ENCODE results near the gene ATP1A3. TPM values are rescaled to one million over a fixed set of nuclear protein-coding genes. Genes with fewer than 3 reads are reported as not detected.

Gene ATP1A3
- total and polyA plus RNA-seq, 2 of the 13 experiments (the other 11 are each of a cell fraction or from before 2014, with no cell fraction given): 0.01 to 0.04 TPM

DNA sequence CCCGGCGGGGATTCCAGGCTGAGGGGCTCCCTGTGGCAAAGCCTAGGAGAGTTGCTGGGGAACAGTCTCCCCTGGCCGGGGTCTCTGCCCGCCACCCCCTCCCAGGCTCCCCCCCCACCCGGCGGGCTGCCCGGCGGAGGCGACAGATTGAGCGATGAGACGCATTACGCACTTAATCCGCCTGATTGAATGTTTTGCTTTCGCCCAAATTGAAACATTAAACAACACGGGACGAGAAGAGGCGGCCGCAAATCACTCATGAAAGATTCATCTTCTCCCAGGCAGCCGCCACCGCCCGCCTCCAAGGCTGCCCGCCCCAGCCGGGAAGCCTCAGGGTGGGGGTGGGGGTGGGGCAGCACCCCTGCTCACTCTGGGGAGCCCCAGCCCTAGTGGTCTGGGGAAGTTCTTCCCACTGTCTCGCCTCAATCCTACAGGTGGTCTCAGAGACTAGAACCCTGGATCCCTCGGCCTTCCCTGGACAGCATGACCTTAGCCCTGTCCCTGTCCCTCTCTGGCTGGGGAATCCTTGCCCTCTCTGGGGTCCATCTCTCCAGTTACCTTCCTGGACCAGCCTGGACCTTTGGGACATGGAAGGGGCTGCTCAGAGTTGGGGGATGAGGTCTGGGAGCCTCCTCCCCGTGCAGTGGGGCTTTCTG is 58.1 kb downstream of the ATP1A3 start:
- H3K27me3 ChIP-seq (ENCODE audit: control insufficient read depth in 1 of 2, insufficient read depth in 2 of 2, low read length in 2 of 2): peaks cover 14 to 72% of the 10 kb centered on the region in 2 experiments; a peak in 4 of 5 replicates
- intact Hi-C loops (cut with micrococcal nuclease; ENCODE audit: unreplicated experiment): loop anchor here (2.0 kb wide), 1 partner anchor 63 kb away; no protein-coding TSS in a partner anchor

More for the DNA sequence above, 58.1 kb downstream of the ATP1A3 start:
- H3K27ac ChIP-seq (ENCODE audit: extremely low read length, insufficient read depth, low read length): no peak overlapping the region
- in situ Hi-C loops (cut with HindIII; ENCODE audit: extremely low pct_ligation_motif_present, low pct_unique_long_range_greater_than_20kb): loop anchor here (10.0 kb wide), 1 partner anchor 51 kb away; the partner anchor contains the start of gene ARHGEF1
- BruUV-seq (replicated peaks): no TSS peak
- H2AFZ ChIP-seq (ENCODE audit: low read length): no peak overlapping the region
- H3K9ac ChIP-seq (ENCODE audit: insufficient read depth, low read depth, low read length): no peak overlapping the region
- H3K4me2 ChIP-seq (ENCODE audit: low read depth, low read length): no peak overlapping the region
- TF ChIP-seq SSRP1 (CRISPR knock-in tag; IDR thresholded peaks at IDR 0.05): no peak
- TF ChIP-seq, protein P1, sequence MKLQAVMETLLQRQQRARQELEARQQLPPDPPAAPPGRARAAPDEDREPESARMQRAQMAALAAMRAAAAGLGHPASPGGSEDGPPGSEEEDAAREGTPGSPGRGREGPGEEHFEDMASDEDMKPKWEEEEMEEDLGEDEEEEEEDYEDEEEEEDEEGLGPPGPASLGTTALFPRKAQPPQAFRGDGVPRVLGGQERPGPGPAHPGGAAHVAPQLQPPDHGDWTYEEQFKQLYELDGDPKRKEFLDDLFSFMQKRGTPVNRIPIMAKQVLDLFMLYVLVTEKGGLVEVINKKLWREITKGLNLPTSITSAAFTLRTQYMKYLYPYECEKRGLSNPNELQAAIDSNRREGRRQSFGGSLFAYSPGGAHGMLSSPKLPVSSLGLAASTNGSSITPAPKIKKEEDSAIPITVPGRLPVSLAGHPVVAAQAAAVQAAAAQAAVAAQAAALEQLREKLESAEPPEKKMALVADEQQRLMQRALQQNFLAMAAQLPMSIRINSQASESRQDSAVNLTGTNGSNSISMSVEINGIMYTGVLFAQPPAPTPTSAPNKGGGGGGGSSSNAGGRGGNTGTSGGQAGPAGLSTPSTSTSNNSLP (IDR thresholded peaks at IDR 0.05; ENCODE audit: low read depth, low read length): no peak
- TF ChIP-seq KLF12 (CRISPR knock-in tag; IDR thresholded peaks at IDR 0.05; ENCODE audit: borderline replicate concordance): no peak
- TF ChIP-seq, protein P2, sequence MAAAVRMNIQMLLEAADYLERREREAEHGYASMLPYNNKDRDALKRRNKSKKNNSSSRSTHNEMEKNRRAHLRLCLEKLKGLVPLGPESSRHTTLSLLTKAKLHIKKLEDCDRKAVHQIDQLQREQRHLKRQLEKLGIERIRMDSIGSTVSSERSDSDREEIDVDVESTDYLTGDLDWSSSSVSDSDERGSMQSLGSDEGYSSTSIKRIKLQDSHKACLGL (CRISPR knock-in tag; IDR thresholded peaks at IDR 0.05): no peak
- TF ChIP-seq, protein P3, sequence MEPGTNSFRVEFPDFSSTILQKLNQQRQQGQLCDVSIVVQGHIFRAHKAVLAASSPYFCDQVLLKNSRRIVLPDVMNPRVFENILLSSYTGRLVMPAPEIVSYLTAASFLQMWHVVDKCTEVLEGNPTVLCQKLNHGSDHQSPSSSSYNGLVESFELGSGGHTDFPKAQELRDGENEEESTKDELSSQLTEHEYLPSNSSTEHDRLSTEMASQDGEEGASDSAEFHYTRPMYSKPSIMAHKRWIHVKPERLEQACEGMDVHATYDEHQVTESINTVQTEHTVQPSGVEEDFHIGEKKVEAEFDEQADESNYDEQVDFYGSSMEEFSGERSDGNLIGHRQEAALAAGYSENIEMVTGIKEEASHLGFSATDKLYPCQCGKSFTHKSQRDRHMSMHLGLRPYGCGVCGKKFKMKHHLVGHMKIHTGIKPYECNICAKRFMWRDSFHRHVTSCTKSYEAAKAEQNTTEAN (CRISPR knock-in tag; conservative IDR thresholded peaks at IDR 0.05): no peak
- no peak for TF ChIP-seq ZNF207 (IDR thresholded peaks at IDR 0.05; ENCODE audit: borderline replicate concordance)
- no peak for TF ChIP-seq ZMYM4 (CRISPR knock-in tag; IDR thresholded peaks at IDR 0.05)
- no peak for TF ChIP-seq SAP130 (CRISPR knock-in tag; IDR thresholded peaks at IDR 0.05; ENCODE audit: low read depth)
- no peak for TF ChIP-seq ZNF230 (CRISPR knock-in tag; IDR thresholded peaks at IDR 0.05)
- no peak for ATAC-seq
- no peaks in the 10 kb centered on the region for H3K9me3 ChIP-seq (ENCODE audit: low read length)
- H4K20me1 ChIP-seq (ENCODE audit: insufficient read depth, low read length): peaks cover 6% of the 10 kb centered on the region; the same call in 1 of the 2 replicates
- no peaks in the 10 kb centered on the region for H3K36me3 ChIP-seq (replicated peaks in 1 of 2; ENCODE audit: control insufficient read depth in 1 of 2, insufficient read depth in 2 of 2, low read length in 2 of 2)
- H3K4me3 ChIP-seq (replicated peaks in 1 of 3; ENCODE audit: insufficient read depth in 1 of 3, low read depth in 2 of 3, low read length in 3 of 3): no peak overlapping the region
- H3K4me1 ChIP-seq (ENCODE audit: insufficient read depth, low read length): no peaks in the 10 kb centered on the region
- WGBS (ENCODE audit: low lambda C conversion rate): 32% methylated on average over 11 of the region's 26 CpGs
- POLR2A ChIA-PET: no interaction called here
- CTCF ChIA-PET (ENCODE audit: low intra/inter-chr PET ratio, low total read pairs): interaction anchor here (2.4 kb wide), 1 partner anchor 63 kb away, joined by 13 read pairs; no protein-coding TSS in a partner anchor
- DNase-seq (ENCODE audit: low spot score): no peak
- no peaks in the 10 kb centered on the region for H3K79me2 ChIP-seq (ENCODE audit: insufficient read depth, low read length)
- no peak for FAIRE-seq

All from HepG2 (cell line).